T-cell (primary cell): ENCODE data around the gene SOX6. TPM values are rescaled to one million over a fixed set of nuclear protein-coding genes. Genes with fewer than 3 reads are reported as not detected.

ENCODE experiments used
- ATAC-seq, 4 experiments: fragments of 200-7000 bp in 3 of 4; fragments of 150-1000 bp in 1 of 4; cut with Tn5 transposase; replicated peaks in 1 of 4; 1 replicate in 3 of 4; 2 replicates in 1 of 4; pipeline ENCODE4 v1.10.0; 2021; ENCODE audit warnings: moderate library complexity in 3 of 4, mild to moderate bottlenecking in 2 of 4, moderate number of reproducible peaks in 1 of 4
- CTCF ChIA-PET, 2 donors: fragments of 300-600 bp; sonication (Branson Sonifier 250); formaldehyde crosslinking; loops; one replicate each; lab custom pipeline; 2022; ENCODE audit warnings: antibody characterized with exemption in 2 of 2; lab: Charles Lee
- POLR2A ChIA-PET, 2 donors: fragments of 300-600 bp; sonication (Branson Sonifier 250); formaldehyde crosslinking; loops; one replicate each; lab custom pipeline; 2022; ENCODE audit warnings: antibody characterized with exemption in 2 of 2; lab: Charles Lee
- DNase-seq, 35 experiments: peaks; one replicate each; pipeline versions ENCODE4 v3.0.0 to v3.0.0-alpha.2; 2013 to 2023
- H3K27ac ChIP-seq: one replicate; pipeline ENCODE4 v1.5.1; 2013; ENCODE audit warnings: low read length
- H3K27me3 ChIP-seq, 2 experiments: replicated peaks in 1 of 2; 1 replicate in 1 of 2; 2 replicates in 1 of 2; pipeline versions ENCODE4 v1.6.1 to v1.7.0; 2013; ENCODE audit warnings: low read length in 1 of 2, mixed read lengths in 1 of 2; ENCODE audit not compliant: control insufficient read depth in 2 of 2, insufficient read depth in 2 of 2; ENCODE audit errors: extremely low read depth in 1 of 2
- H3K36me3 ChIP-seq, 2 donors: 1 replicate in 1 of 2; 2 replicates in 1 of 2; pipeline versions ENCODE4 v1.6.1 to v1.7.0; 2013; ENCODE audit warnings: low read length in 1 of 2; ENCODE audit not compliant: control insufficient read depth in 2 of 2, insufficient read depth in 1 of 2; ENCODE audit errors: extremely low read depth in 1 of 2
- H3K4me1 ChIP-seq, 2 experiments: 1 replicate in 1 of 2; 2 replicates in 1 of 2; pipeline versions ENCODE4 v1.6.1 to v1.7.0; 2013; ENCODE audit warnings: low read length in 2 of 2, mixed read lengths in 1 of 2; ENCODE audit not compliant: insufficient read depth in 2 of 2, control insufficient read depth in 1 of 2; ENCODE audit errors: extremely low read depth in 1 of 2
- H3K4me3 ChIP-seq, 2 donors: 1 replicate in 1 of 2; 2 replicates in 1 of 2; pipeline versions ENCODE4 v1.5.1 to v1.7.0; 2013; ENCODE audit warnings: mild to moderate bottlenecking in 2 of 2, low read length in 1 of 2, moderate library complexity in 1 of 2; ENCODE audit not compliant: control insufficient read depth in 1 of 2; ENCODE audit errors: extremely low read depth in 1 of 2
- H3K9me3 ChIP-seq: 2 replicates; pipeline ENCODE4 v1.7.0; 2013
- H3K27ac Mint-ChIP-seq, 2 donors: one replicate each; pipeline ENCODE4 v1.8.0; 2020 to 2021; ENCODE audit warnings: mild to moderate bottlenecking in 2 of 2, mixed read lengths in 2 of 2
- H3K27me3 Mint-ChIP-seq, 2 donors: one replicate each; pipeline ENCODE4 v1.8.0; 2021 to 2022; ENCODE audit warnings: mixed read lengths in 2 of 2
- H3K36me3 Mint-ChIP-seq: one replicate; pipeline ENCODE4 v1.8.0; 2021; ENCODE audit warnings: mixed read lengths
- H3K4me1 Mint-ChIP-seq, 3 donors: one replicate each; pipeline ENCODE4 v1.8.0; 2020 to 2022; ENCODE audit warnings: mixed read lengths in 3 of 3, mild to moderate bottlenecking in 1 of 3
- H3K4me3 Mint-ChIP-seq, 3 donors: one replicate each; pipeline ENCODE4 v1.8.0; 2020 to 2022; ENCODE audit warnings: mild to moderate bottlenecking in 3 of 3, mixed read lengths in 3 of 3, moderate library complexity in 3 of 3
- H3K9me3 Mint-ChIP-seq, 3 donors: one replicate each; pipeline ENCODE4 v1.8.0; 2020 to 2022; ENCODE audit warnings: mixed read lengths in 3 of 3
- WGBS: methylation state at CpG from one replicate; pipeline ENCODE4 v1.1.5; 2013; ENCODE audit warnings: missing lambda C conversion rate; ENCODE audit not compliant: insufficient coverage; 5-methylcytosine and 5-hydroxymethylcytosine counted together
- total RNA-seq, 35 experiments: library from RNA in 6 of 35; stranded (reverse) in 6 of 35; fragments of 120-200 nt in 1 of 35; gene quantifications; one replicate each; pipeline versions ENCODE4 v1.2.1 to v1.2.4 and lab custom pipeline; 2013 to 2026

SOX6 gene
- total RNA-seq, 5 donors from 2014 or later (not counting 1 experiment from before 2014, with no cell fraction given), result 0.16 TPM; not detected in 4

DNA sequence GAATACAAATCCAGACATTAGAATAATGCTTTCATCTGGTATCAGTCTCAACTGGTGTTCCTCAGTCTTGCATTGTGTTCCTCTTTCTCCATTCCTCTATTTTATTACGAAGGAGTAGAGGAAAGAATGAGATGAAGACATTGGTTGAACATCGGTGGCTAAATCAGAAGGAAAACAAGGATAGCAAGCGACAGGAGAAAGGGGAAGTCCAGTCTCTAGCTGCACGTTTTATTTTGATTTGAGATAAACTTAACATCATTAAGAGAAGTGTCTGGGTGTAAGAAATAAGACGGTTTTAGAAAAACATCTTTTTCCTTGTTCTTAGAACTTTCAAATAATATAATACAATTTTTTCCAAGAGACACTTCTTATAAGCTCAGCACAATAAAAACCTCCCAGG, 6.2 kb downstream of the SOX6 start:
- Mint-ChIP-seq H3K27me3 (no peaks in the 10 kb centered on the region), H3K4me3 (no peak overlapping the region), H3K36me3 (no peaks in the 10 kb centered on the region), H3K27ac (no peak overlapping the region), H3K9me3 (peaks cover 0 to 7% (median 0%) of the 10 kb centered on the region in 3 donors), H3K4me1 (no peaks in the 10 kb centered on the region)
- ChIA-PET POLR2A (interaction anchor here in 1 of 2 donors (0.7 kb wide), 1 partner anchor 64 kb away, joined by 3 read pairs; no protein-coding TSS in a partner anchor), CTCF (no interaction called here)
- H3K27me3 ChIP-seq, result no peaks in the 10 kb centered on the region
- no peak for DNase-seq
- H3K27ac ChIP-seq, result no peak overlapping the region
- H3K36me3 ChIP-seq, result no peaks in the 10 kb centered on the region
- no CpG with 5 or more reads among the region's 5 CpGs for whole genome bisulfite sequencing
- no peak for ATAC-seq
- no peaks in the 10 kb centered on the region for H3K4me1 ChIP-seq
- H3K9me3 ChIP-seq, result no peaks in the 10 kb centered on the region
- no peak overlapping the region for H3K4me3 ChIP-seq

DNA sequence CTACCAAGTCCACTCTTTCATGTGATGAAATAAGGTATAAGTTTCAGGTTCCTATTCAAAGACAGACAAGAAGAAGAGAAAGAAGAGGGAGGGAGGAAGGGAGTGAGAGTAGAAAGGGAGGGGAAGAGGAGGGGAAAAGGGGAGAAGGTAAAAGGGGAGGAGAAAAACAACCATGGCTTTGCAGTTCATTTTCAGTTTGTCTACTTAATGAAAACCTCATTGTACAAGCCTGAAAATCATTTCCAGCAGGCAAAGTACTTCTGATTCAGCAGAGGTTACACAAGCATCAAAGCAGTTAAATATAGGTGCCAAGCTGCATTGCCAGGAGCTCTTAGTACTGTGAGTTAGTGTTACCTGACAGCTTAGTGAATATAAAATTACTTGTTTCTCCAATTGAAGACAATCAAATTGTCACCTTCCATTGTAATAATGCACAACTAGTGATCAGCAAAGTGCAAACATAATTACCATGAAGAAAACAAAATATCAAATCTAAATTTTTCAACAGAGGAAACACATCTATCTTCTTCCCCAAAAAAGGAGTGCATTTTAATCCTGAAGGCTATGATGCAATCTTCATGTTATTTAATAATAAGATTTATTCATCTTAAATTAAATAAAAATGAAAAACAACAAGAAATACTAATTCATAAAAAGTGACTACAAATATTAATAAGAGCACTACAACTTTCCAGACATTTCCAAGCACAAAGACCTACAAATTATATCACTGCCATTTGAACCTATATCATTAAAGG, 8.2 kb downstream of the SOX6 start:
- Mint-ChIP-seq H3K36me3 (no peaks in the 10 kb centered on the region), H3K9me3 (peaks cover 0 to 7% (median 2%) of the 10 kb centered on the region in 3 donors), H3K4me3 (no peak overlapping the region), H3K27ac (no peak overlapping the region), H3K4me1 (no peaks in the 10 kb centered on the region), H3K27me3 (no peaks in the 10 kb centered on the region)
- no peaks in the 10 kb centered on the region for H3K36me3 ChIP-seq
- H3K4me3 ChIP-seq, result no peak overlapping the region
- no peaks in the 10 kb centered on the region for H3K4me1 ChIP-seq
- no peak overlapping the region for H3K27ac ChIP-seq
- no peaks in the 10 kb centered on the region for H3K27me3 ChIP-seq
- DNase-seq, result no peak
- no peaks in the 10 kb centered on the region for H3K9me3 ChIP-seq
- ATAC-seq, result no peak
- CTCF ChIA-PET, result no interaction called here
- POLR2A ChIA-PET, result no interaction called here

DNA sequence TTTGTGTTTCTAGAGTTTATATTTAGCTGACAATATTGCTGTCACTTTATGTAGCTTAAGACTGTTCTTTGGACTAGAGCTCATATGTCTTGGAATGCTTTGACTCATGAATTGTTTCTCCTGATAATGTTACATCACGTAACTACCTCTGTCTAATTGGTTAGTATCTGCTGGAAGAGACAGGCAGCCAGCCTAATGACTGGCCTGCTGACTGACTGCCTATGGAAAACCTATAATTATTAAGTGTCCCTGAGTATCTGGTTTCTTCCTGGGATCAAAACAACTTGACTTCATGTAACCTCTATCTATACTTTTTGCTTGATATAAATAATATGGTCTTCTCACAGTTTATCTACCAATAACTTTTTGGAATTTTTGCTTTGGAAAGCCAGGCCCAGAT, 9.4 kb downstream of the SOX6 start:
- H3K4me3 Mint-ChIP-seq, result no peak overlapping the region
- ATAC-seq, result no peak
- WGBS, result no CpG with 5 or more reads among the region's 1 CpG
- ChIA-PET CTCF (no interaction called here), POLR2A (no interaction called here)
- H3K27me3 Mint-ChIP-seq, result no peaks in the 10 kb centered on the region
- peaks cover 0 to 7% (median 2%) of the 10 kb centered on the region in 3 donors for H3K9me3 Mint-ChIP-seq
- H3K27ac Mint-ChIP-seq, result no peak overlapping the region
- H3K36me3 ChIP-seq, result no peaks in the 10 kb centered on the region
- H3K9me3 ChIP-seq, result no peaks in the 10 kb centered on the region
- no peak for DNase-seq
- no peaks in the 10 kb centered on the region for H3K4me1 Mint-ChIP-seq
- no peaks in the 10 kb centered on the region for H3K36me3 Mint-ChIP-seq
- no peaks in the 10 kb centered on the region for H3K4me1 ChIP-seq
- H3K27me3 ChIP-seq, result no peaks in the 10 kb centered on the region
- no peak overlapping the region for H3K4me3 ChIP-seq
- no peak overlapping the region for H3K27ac ChIP-seq

DNA sequence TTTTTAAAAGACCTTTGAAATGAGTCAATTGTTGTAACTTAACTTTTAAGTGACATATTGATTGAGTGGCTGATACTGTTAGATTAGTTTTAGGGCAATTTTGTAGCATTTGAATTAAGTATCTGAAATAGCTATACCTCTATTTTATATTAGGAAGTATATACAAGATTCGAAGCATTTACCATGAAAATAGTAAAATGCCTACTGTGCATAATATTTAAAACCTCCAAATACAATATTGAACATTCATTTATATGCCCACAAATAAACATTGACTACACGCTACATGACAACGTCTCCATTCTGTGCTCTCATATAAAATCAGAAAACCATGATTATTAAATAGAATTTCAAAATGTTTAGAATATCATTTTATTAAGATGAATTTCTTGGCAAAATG, 14.5 kb downstream of the SOX6 start:
- Mint-ChIP-seq H3K27ac (no peak overlapping the region), H3K4me3 (no peak overlapping the region), H3K9me3 (peaks cover 0 to 7% (median 6%) of the 10 kb centered on the region in 3 donors), H3K36me3 (no peaks in the 10 kb centered on the region), H3K4me1 (no peaks in the 10 kb centered on the region), H3K27me3 (no peaks in the 10 kb centered on the region)
- Histone ChIP-seq H3K27ac (no peak overlapping the region), H3K4me1 (no peaks in the 10 kb centered on the region), H3K27me3 (no peaks in the 10 kb centered on the region), H3K4me3 (no peak overlapping the region), H3K9me3 (no peaks in the 10 kb centered on the region), H3K36me3 (no peaks in the 10 kb centered on the region)
- CTCF ChIA-PET, result no interaction called here
- no peak for DNase-seq
- no peak for ATAC-seq
- POLR2A ChIA-PET, result no interaction called here
- no CpG with 5 or more reads among the region's 3 CpGs for WGBS

DNA sequence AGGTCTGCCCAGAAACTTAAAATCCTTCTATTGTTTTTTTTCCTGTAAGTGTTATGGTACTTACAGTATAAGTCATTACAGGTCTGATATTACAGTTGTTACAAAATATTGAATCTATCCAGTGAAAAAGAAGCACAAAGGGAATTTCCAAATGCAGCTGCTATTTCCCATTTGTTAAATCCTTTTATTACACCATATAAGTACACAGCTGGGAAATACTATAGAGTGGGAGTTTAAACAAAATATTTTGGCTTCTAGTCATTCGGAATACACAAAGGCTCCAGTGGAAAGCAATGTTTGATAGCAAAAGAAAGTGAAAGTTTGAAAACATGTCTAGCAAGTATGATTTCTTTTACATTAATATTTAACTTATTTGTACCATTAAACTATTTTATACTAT, 18.0 kb downstream of the SOX6 start:
- DNase-seq (no peak), ATAC-seq (no peak)
- no peaks in the 10 kb centered on the region for H3K4me1 ChIP-seq
- peaks cover 0 to 13% (median 9%) of the 10 kb centered on the region in 3 donors for H3K9me3 Mint-ChIP-seq
- H3K27me3 Mint-ChIP-seq, result no peaks in the 10 kb centered on the region
- no peaks in the 10 kb centered on the region for H3K27me3 ChIP-seq
- H3K36me3 Mint-ChIP-seq, result no peaks in the 10 kb centered on the region
- no peak overlapping the region for H3K4me3 Mint-ChIP-seq
- H3K9me3 ChIP-seq, result no peaks in the 10 kb centered on the region
- no peak overlapping the region for H3K4me3 ChIP-seq
- no peaks in the 10 kb centered on the region for H3K36me3 ChIP-seq
- H3K27ac ChIP-seq, result no peak overlapping the region
- ChIA-PET CTCF (no interaction called here), POLR2A (no interaction called here)
- no peak overlapping the region for H3K27ac Mint-ChIP-seq
- WGBS, result no CpG with 5 or more reads among the region's 1 CpG
- H3K4me1 Mint-ChIP-seq, result no peaks in the 10 kb centered on the region

DNA sequence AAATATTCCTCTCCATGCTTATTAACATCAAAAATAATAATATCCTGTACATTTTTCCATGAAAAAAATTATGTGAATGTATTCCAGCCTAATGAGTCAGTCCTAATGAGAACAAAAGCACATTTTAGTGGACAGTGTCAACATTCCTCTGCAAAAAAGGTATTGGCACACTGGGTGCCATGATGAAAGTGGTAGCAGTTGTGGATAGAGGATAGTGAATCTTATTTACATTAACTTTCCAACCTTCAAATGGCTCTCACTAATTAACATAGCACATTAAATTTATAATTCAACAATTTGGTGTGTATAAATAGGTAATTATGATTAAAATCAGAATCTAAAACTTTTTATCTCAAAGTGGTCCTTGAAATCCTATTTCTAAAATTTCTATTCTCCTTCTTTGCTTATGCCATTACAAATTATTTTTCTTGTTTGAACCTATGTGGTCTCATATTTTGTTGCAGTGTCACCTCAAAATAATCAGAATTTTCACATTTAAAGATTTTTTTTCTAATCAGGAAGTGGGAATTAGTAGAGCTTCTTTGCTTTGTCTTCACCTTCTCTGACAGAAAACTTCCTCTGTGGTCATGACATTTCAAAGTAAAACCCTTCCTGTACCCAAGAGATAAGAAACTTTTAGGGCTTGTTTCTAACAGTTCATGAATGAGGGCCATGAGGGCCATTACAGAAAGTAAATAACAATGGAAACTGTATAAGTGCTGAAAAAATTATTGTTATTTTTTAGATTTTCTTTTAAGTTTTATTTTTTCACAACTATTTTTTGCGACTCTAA, 18.7 kb downstream of the SOX6 start:
- Histone ChIP-seq H3K4me3 (no peak overlapping the region), H3K36me3 (no peaks in the 10 kb centered on the region), H3K27ac (no peak overlapping the region), H3K4me1 (no peaks in the 10 kb centered on the region), H3K9me3 (no peaks in the 10 kb centered on the region), H3K27me3 (no peaks in the 10 kb centered on the region)
- no peak overlapping the region for H3K27ac Mint-ChIP-seq
- peaks cover 0 to 13% (median 9%) of the 10 kb centered on the region in 3 donors for H3K9me3 Mint-ChIP-seq
- no peaks in the 10 kb centered on the region for H3K4me1 Mint-ChIP-seq
- DNase-seq, result no peak
- POLR2A ChIA-PET, result no interaction called here
- no CpG with 5 or more reads among the region's 1 CpG for WGBS
- no peaks in the 10 kb centered on the region for H3K36me3 Mint-ChIP-seq
- no peak for ATAC-seq
- no peaks in the 10 kb centered on the region for H3K27me3 Mint-ChIP-seq
- H3K4me3 Mint-ChIP-seq, result no peak overlapping the region
- CTCF ChIA-PET, result interaction anchor here in 1 of 2 donors (0.6 kb wide), 1 partner anchor 57 kb away, joined by 3 read pairs; no protein-coding TSS in a partner anchor
